ENCODE measurements around the gene RFT1.

GRCh38 chr3:53113293-53114010 lies 16.8 kb downstream of the RFT1 start:
- TF ChIP-seq CTCF (IDR thresholded peaks at IDR 0.05; ENCODE audit: low read depth, low read length, poor library complexity, severe bottlenecking), result no peak
- no peak for TF ChIP-seq EZH2phosphoT487 (IDR thresholded peaks at IDR 0.05; ENCODE audit: borderline replicate concordance, low read length)

All from DOHH2 (cell line).